ENCODE measurements around the gene LAX1. TPM values are rescaled to one million over a fixed set of nuclear protein-coding genes. Genes with fewer than 3 reads are reported as not detected.

LAX1 gene
- total RNA-seq, 1 donor from 2014 or later: 2.2 TPM

- DNase-seq (ENCODE audit: low spot score): no peak
Measured at GRCh38 chr1:203813581-203814341, 48.8 kb downstream of the LAX1 start.

- no peak for DNase-seq (ENCODE audit: low spot score)
Measured at GRCh38 chr1:203818399-203818798, 53.4 kb downstream of the LAX1 start.

GRCh38 chr1:203823306-203823705, 58.3 kb downstream of the LAX1 start:
- no peak for DNase-seq (ENCODE audit: low spot score)

Other genes starting within 250 kb of the LAX1 start
- 141 TPM for gene ATP2B4, start 138.4 kb upstream of the LAX1 start, total RNA-seq
- 34.3 TPM for gene ZBED6, start 30.4 kb downstream of the LAX1 start, total RNA-seq
- 71.8 TPM for gene ZC3H11A, start 30.4 kb downstream of the LAX1 start, total RNA-seq
- gene SNRPE, start 96.4 kb downstream of the LAX1 start, total RNA-seq: 131 TPM